Loucy (cell line): Measurements from ENCODE around the gene C16orf90.
A peak's percentile ranks its signal among the peaks of the same experiment; 100 is the strongest.
"Not testable (repeated sequence)": the region's sequence is repeated elsewhere in the genome, so short reads cannot be mapped to it uniquely, and the experiment has no call there.

Experiments used
- H2AFZ ChIP-seq: fragments of 200-600 bp; sonication (generic); 2 replicates; pipeline ENCODE4 v1.6.0; 2016; ENCODE audit warnings: antibody characterized with exemption, mild to moderate bottlenecking, low read length, moderate library complexity
- H3F3A ChIP-seq: fragments of 200-600 bp; 2 replicates; pipeline ENCODE4 v1.6.0; 2016; ENCODE audit warnings: antibody characterized with exemption, low read depth, mild to moderate bottlenecking
- H3K27me3 ChIP-seq: fragments of 200-600 bp; sonication (generic); 2 replicates; pipeline ENCODE4 v1.6.1; 2014; ENCODE audit warnings: low read length, mild to moderate bottlenecking; ENCODE audit not compliant: insufficient read depth, poor library complexity, severe bottlenecking
- H3K36me3 ChIP-seq: fragments of 200-600 bp; sonication (generic); 2 replicates; pipeline ENCODE4 v1.6.1; 2016; ENCODE audit warnings: low read length; ENCODE audit not compliant: insufficient read depth
- H3K4me1 ChIP-seq: fragments of 200-600 bp; sonication (generic); 2 replicates; pipeline ENCODE4 v1.5.1; 2014; ENCODE audit warnings: low read length, mild to moderate bottlenecking; ENCODE audit not compliant: insufficient read depth, poor library complexity, severe bottlenecking
- H3K4me2 ChIP-seq: fragments of 200-600 bp; sonication (generic); 2 replicates; pipeline ENCODE4 v1.6.0; 2014; ENCODE audit warnings: antibody characterized with exemption, low read length, low read depth, mild to moderate bottlenecking; ENCODE audit not compliant: poor library complexity, severe bottlenecking
- H3K4me3 ChIP-seq: fragments of 200-600 bp; sonication (generic); 2 replicates; pipeline ENCODE4 v1.5.1; 2014; ENCODE audit warnings: low read length, mild to moderate bottlenecking, mixed read lengths; ENCODE audit not compliant: poor library complexity, severe bottlenecking
- H3K79me2 ChIP-seq: fragments of 200-600 bp; sonication (generic); 2 replicates; pipeline ENCODE4 v1.6.1; 2014; ENCODE audit warnings: low read length; ENCODE audit not compliant: insufficient read depth
- H3K9ac ChIP-seq: fragments of 200-600 bp; sonication (generic); 2 replicates; pipeline ENCODE4 v1.6.0; 2014; ENCODE audit warnings: mild to moderate bottlenecking, low read depth, low read length, moderate library complexity; ENCODE audit not compliant: poor library complexity, severe bottlenecking
- H3K9me2 ChIP-seq: fragments of 200-600 bp; sonication (generic); replicated peaks from 2 replicates; pipeline ENCODE4 v1.6.1; 2016; ENCODE audit warnings: low read depth, low read length, mixed read lengths
- H3K9me3 ChIP-seq: fragments of 200-600 bp; sonication (generic); 2 replicates; pipeline ENCODE4 v1.6.1; 2014; ENCODE audit warnings: mild to moderate bottlenecking, antibody characterized with exemption, low read length, low read depth; ENCODE audit not compliant: insufficient read depth
- H4K20me1 ChIP-seq: fragments of 200-600 bp; sonication (generic); 2 replicates; pipeline ENCODE4 v1.6.0; 2014; ENCODE audit warnings: antibody characterized with exemption, low read length, mild to moderate bottlenecking; ENCODE audit not compliant: insufficient read depth, poor library complexity, severe bottlenecking
- CTCF ChIP-seq: fragments of 200-600 bp; sonication (generic); conservative IDR thresholded peaks from 2 replicates; pipeline ENCODE4 v1.5.1; 2014; ENCODE audit warnings: mild to moderate bottlenecking, antibody characterized with exemption, low read length
- EZH2phosphoT487 ChIP-seq: fragments of 200-600 bp; IDR thresholded peaks from 2 replicates; pipeline ENCODE4 v1.6.1; 2018; ENCODE audit warnings: antibody characterized with exemption, mild to moderate bottlenecking, moderate library complexity, borderline replicate concordance

C16orf90 gene

GRCh38 chr16:3501783-3502400, 6.6 kb upstream of the C16orf90 start:
- no peaks in the 10 kb centered on the region for H3K27me3 ChIP-seq
- peak overlapping the region; percentile 74 for H3K4me2 ChIP-seq
- no peak overlapping the region for H2AFZ ChIP-seq
- no peaks in the 10 kb centered on the region for H3K4me1 ChIP-seq
- H3K36me3 ChIP-seq: no peaks in the 10 kb centered on the region
- no peaks in the 10 kb centered on the region for H3K9me3 ChIP-seq
- H3K79me2 ChIP-seq: no peaks in the 10 kb centered on the region
- H4K20me1 ChIP-seq: no peaks in the 10 kb centered on the region
- H3F3A ChIP-seq: no peaks in the 10 kb centered on the region
- H3K9ac ChIP-seq: no peak overlapping the region
- peak overlapping the region; percentile 78 for H3K4me3 ChIP-seq
- no peaks in the 10 kb centered on the region for H3K9me2 ChIP-seq
- TF ChIP-seq CTCF (no peak), EZH2phosphoT487 (no peak)

GRCh38 chr16:3501412-3501761, 6.1 kb upstream of the C16orf90 start:
- H3K27me3 ChIP-seq, H3K4me1 ChIP-seq, H3K9me2 ChIP-seq, H3K9me3 ChIP-seq, H3K36me3 ChIP-seq, H3F3A ChIP-seq, H3K79me2 ChIP-seq, H4K20me1 ChIP-seq: not testable (repeated sequence)
- H3K9ac ChIP-seq: peak overlapping the region; percentile 74
- peak overlapping the region; percentile 78 for H3K4me3 ChIP-seq
- peak overlapping the region; percentile 74 for H3K4me2 ChIP-seq
- H2AFZ ChIP-seq: peak overlapping the region; percentile 76

- no peak overlapping the region for H3K4me3 ChIP-seq
- TF ChIP-seq EZH2phosphoT487 (no peak), CTCF (no peak)
- H3K9ac ChIP-seq: no peak overlapping the region
- H2AFZ ChIP-seq: no peak overlapping the region
- no peak overlapping the region for H3K4me2 ChIP-seq
- H3K9me3 ChIP-seq: no peaks in the 10 kb centered on the region
- H3K79me2 ChIP-seq: no peaks in the 10 kb centered on the region
- no peaks in the 10 kb centered on the region for H3F3A ChIP-seq
- H3K9me2 ChIP-seq: no peaks in the 10 kb centered on the region
- no peaks in the 10 kb centered on the region for H4K20me1 ChIP-seq
- no peaks in the 10 kb centered on the region for H3K36me3 ChIP-seq
- H3K4me1 ChIP-seq: no peaks in the 10 kb centered on the region
- no peaks in the 10 kb centered on the region for H3K27me3 ChIP-seq
Observed at GRCh38 chr16:3498988-3499387, 3.7 kb upstream of the C16orf90 start.

- H3K27me3 ChIP-seq: no peaks in the 10 kb centered on the region
- H3K9ac ChIP-seq: no peak overlapping the region
- no peaks in the 10 kb centered on the region for H3K36me3 ChIP-seq
- H3F3A ChIP-seq: no peaks in the 10 kb centered on the region
- H3K9me3 ChIP-seq: no peaks in the 10 kb centered on the region
- TF ChIP-seq CTCF (no peak), EZH2phosphoT487 (no peak)
- no peaks in the 10 kb centered on the region for H4K20me1 ChIP-seq
- H3K9me2 ChIP-seq: no peaks in the 10 kb centered on the region
- H3K4me1 ChIP-seq: no peaks in the 10 kb centered on the region
- no peak overlapping the region for H3K4me3 ChIP-seq
- H3K79me2 ChIP-seq: no peaks in the 10 kb centered on the region
- H2AFZ ChIP-seq: no peak overlapping the region
- H3K4me2 ChIP-seq: no peak overlapping the region
Observed at GRCh38 chr16:3497771-3498170, 2.5 kb upstream of the C16orf90 start.
